Gastrocnemius medialis (tissue), 4 donors: ENCODE results near the gene CPXM1. TPM values are rescaled to one million over a fixed set of nuclear protein-coding genes. Genes with fewer than 3 reads are reported as not detected.

Experiments used
- ATAC-seq, 2 donors: fragments of 150-250 bp; one replicate each; pipeline ENCODE4 v1.9.1; 2016
- DNase-seq, 2 donors: peaks; one replicate each; pipeline ENCODE4 v3.0.0-alpha.2; 2019
- H3K27ac ChIP-seq, 4 donors: fragments of 200-600 bp; sonication (generic); 1 replicate in 1 of 4; 2 replicates in 3 of 4; pipeline ENCODE4 v1.5.1; 2016 to 2018; ENCODE audit warnings: mild to moderate bottlenecking in 2 of 4, moderate library complexity in 1 of 4
- H3K27me3 ChIP-seq, 3 donors: fragments of 200-600 bp; sonication (generic) in 2 of 3; 1 replicate in 1 of 3; 2 replicates in 2 of 3; pipeline versions ENCODE4 v1.5.1 to v1.6.0; 2016 to 2019; ENCODE audit warnings: mild to moderate bottlenecking in 1 of 3, moderate library complexity in 1 of 3
- H3K36me3 ChIP-seq, 2 donors: fragments of 200-600 bp; sonication (generic) in 1 of 2; one replicate each; pipeline ENCODE4 v1.5.1; 2017 to 2018
- H3K4me1 ChIP-seq, 2 donors: fragments of 200-600 bp; sonication (generic) in 1 of 2; one replicate each; pipeline ENCODE4 v1.5.1; 2016 to 2017; ENCODE audit warnings: mild to moderate bottlenecking in 2 of 2
- H3K4me3 ChIP-seq, 4 donors: fragments of 200-600 bp; sonication (generic) in 3 of 4; 1 replicate in 1 of 4; 2 replicates in 3 of 4; pipeline ENCODE4 v1.5.1; 2016 to 2019; ENCODE audit warnings: mild to moderate bottlenecking in 2 of 4
- H3K9me3 ChIP-seq, 3 donors: fragments of 200-600 bp; sonication (generic) in 2 of 3; 1 replicate in 1 of 3; 2 replicates in 2 of 3; pipeline ENCODE4 v1.5.1; 2016 to 2019
- POLR2A ChIP-seq, 2 donors: fragments of 450-650 bp; IDR thresholded peaks; one replicate each; pipeline ENCODE4 v1.6.1; 2017; ENCODE audit warnings: antibody characterized with exemption in 2 of 2, mild to moderate bottlenecking in 2 of 2, moderate library complexity in 2 of 2
- in situ Hi-C, 4 donors: fragments of 200-750 bp; cut with MboI; loops; one replicate each; pipeline versions ENCODE4 v1.15.0 to v1.8.0; 2017; ENCODE audit warnings: low sequenced_read_pairs in 4 of 4
- intact Hi-C: fragments of 100-400 bp; cut with DNase I; formaldehyde crosslinking; loops from one replicate; pipeline ENCODE4 v1.15.1; 2023; ENCODE audit warnings: low total_unique reads
- total RNA-seq, 4 donors: library from RNA; depleted of rRNA; stranded (reverse); fragments of >200 nt; gene quantifications; one replicate each; pipeline versions ENCODE4 v1.1.0 to v1.2.3, GENCODE V29; 2016
- TF ChIP-seq, protein P1 (sequence below), 5 experiments: fragments of 450-650 bp in 3 of 5; fragments of 200-600 bp in 2 of 5; sonication (generic) in 2 of 5; IDR thresholded peaks in 4 of 5; conservative IDR thresholded peaks in 1 of 5; 1 replicate in 4 of 5; 2 replicates in 1 of 5; pipeline ENCODE4 v1.5.1; 2016 to 2019; ENCODE audit warnings: antibody characterized with exemption in 5 of 5, mild to moderate bottlenecking in 3 of 5, moderate library complexity in 3 of 5

The CPXM1 gene
- total RNA-seq, 4 donors from 2014 or later: 0.46 to 1.6 (median 0.81) TPM; not detected in 1

DNA sequence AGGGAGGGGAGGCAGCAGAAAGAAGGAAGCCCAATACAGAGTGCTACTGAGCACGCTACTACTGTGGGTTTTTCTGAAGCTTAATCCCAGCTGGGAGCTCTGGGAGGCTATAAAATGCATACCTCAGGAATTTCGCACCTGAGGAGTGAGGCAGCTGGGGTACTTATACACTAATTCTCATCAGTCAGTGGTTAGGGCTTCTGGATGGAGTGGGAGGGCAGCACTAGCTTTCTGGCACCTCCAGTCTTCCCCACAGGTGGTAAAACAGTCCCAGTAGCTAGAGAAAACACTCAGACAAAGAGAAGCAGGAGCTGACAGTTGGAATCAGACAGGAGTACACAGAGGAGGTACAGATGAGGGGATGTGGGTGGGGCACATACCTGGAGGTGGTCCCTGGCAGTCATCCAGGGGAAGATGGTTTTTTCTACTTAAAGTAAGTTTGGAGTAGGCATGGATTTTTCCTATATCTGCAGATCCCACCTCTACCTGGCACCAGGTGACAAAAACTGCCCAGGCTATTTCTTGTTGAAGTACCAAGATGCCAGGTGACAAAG lies 37.8 kb downstream of the CPXM1 start:
- TF ChIP-seq, protein P1, sequence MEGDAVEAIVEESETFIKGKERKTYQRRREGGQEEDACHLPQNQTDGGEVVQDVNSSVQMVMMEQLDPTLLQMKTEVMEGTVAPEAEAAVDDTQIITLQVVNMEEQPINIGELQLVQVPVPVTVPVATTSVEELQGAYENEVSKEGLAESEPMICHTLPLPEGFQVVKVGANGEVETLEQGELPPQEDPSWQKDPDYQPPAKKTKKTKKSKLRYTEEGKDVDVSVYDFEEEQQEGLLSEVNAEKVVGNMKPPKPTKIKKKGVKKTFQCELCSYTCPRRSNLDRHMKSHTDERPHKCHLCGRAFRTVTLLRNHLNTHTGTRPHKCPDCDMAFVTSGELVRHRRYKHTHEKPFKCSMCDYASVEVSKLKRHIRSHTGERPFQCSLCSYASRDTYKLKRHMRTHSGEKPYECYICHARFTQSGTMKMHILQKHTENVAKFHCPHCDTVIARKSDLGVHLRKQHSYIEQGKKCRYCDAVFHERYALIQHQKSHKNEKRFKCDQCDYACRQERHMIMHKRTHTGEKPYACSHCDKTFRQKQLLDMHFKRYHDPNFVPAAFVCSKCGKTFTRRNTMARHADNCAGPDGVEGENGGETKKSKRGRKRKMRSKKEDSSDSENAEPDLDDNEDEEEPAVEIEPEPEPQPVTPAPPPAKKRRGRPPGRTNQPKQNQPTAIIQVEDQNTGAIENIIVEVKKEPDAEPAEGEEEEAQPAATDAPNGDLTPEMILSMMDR (IDR thresholded peaks at IDR 0.05 in 4 of 5, conservative IDR thresholded peaks at IDR 0.05 in 1 of 5): no peak
- no peak for TF ChIP-seq POLR2A (IDR thresholded peaks at IDR 0.05)
- no peaks in the 10 kb centered on the region for H3K4me1 ChIP-seq
- in situ Hi-C loops (no loop called here), intact Hi-C loops (no loop called here)
- no peak overlapping the region for H3K27ac ChIP-seq
- no peaks in the 10 kb centered on the region for H3K36me3 ChIP-seq
- no peaks in the 10 kb centered on the region for H3K9me3 ChIP-seq
- no peak overlapping the region for H3K4me3 ChIP-seq
- H3K27me3 ChIP-seq: peaks cover 14 to 22% (median 18%) of the 10 kb centered on the region in 3 donors
- DNase-seq (no peak), ATAC-seq (no peak)

DNA sequence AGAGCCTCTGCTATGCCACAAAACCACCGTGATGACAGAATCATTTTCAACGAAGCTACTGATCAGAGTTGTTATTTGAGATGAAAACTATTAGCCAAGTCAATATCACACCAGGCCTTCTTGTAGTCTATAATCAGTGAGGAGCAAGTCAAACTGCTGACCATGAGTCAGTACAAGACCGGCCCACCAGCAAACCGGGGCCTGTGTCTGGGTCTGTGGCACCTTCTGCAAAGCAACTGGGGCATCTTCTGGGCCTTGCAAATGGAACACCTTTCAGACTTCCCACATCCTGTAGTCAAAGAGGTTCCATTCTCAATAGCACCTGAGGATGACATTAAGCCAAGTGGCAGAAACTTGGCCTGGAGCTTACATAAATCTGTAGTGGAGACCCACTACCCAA lies 38.5 kb downstream of the CPXM1 start:
- TF ChIP-seq, protein P1 (IDR thresholded peaks at IDR 0.05 in 4 of 5, conservative IDR thresholded peaks at IDR 0.05 in 1 of 5): no peak
- TF ChIP-seq POLR2A (IDR thresholded peaks at IDR 0.05): no peak
- H3K27me3 ChIP-seq: peaks cover 11 to 26% (median 20%) of the 10 kb centered on the region in 3 donors
- intact Hi-C loops: no loop called here

DNA sequence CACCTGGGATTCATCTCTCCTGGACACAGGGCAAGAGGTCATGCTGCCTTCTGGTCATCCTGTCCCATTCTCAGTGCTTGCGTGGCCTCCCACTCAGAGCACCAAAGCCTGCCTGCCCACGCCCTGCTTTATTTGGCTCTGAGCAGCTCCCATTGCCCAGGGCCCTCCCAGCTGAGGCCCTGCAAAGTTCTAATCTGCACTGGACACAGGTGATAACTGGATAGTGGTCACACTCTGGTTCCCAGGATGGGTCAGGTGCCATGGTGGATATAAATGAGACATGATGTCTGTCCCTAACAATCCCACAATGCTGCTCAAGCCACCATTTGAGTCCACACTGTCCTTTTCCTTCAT lies 39.5 kb downstream of the CPXM1 start:
- Histone ChIP-seq H3K27ac (no peak overlapping the region), H3K4me1 (no peaks in the 10 kb centered on the region), H3K4me3 (no peak overlapping the region), H3K27me3 (peaks cover 15 to 27% (median 18%) of the 10 kb centered on the region in 3 donors), H3K36me3 (no peaks in the 10 kb centered on the region), H3K9me3 (no peaks in the 10 kb centered on the region)
- TF ChIP-seq, protein P1 (IDR thresholded peaks at IDR 0.05 in 4 of 5, conservative IDR thresholded peaks at IDR 0.05 in 1 of 5): no peak
- TF ChIP-seq POLR2A (IDR thresholded peaks at IDR 0.05): no peak
- ATAC-seq (no peak), DNase-seq (no peak)
- in situ Hi-C loops: no loop called here
- intact Hi-C loops: no loop called here

More for the DNA sequence above, 38.5 kb downstream of the CPXM1 start:
- Histone ChIP-seq H3K36me3 (no peaks in the 10 kb centered on the region), H3K9me3 (no peaks in the 10 kb centered on the region), H3K4me1 (no peaks in the 10 kb centered on the region), H3K4me3 (no peak overlapping the region), H3K27ac (no peak overlapping the region)
- in situ Hi-C loops: no loop called here
- ATAC-seq (no peak), DNase-seq (no peak)

GRCh38 chr20:2760297-2760951 lies 40.0 kb downstream of the CPXM1 start:
- no peaks in the 10 kb centered on the region for H3K4me1 ChIP-seq
- ATAC-seq: no peak
- DNase-seq: no peak
- H3K36me3 ChIP-seq: no peaks in the 10 kb centered on the region
- no peak overlapping the region for H3K27ac ChIP-seq
- H3K27me3 ChIP-seq: peaks cover 19 to 30% (median 21%) of the 10 kb centered on the region in 3 donors
- in situ Hi-C loops: no loop called here
- no peak overlapping the region for H3K4me3 ChIP-seq
- intact Hi-C loops: no loop called here
- no peaks in the 10 kb centered on the region for H3K9me3 ChIP-seq
- no peak for TF ChIP-seq POLR2A (IDR thresholded peaks at IDR 0.05)
- TF ChIP-seq, protein P1 (IDR thresholded peaks at IDR 0.05 in 4 of 5, conservative IDR thresholded peaks at IDR 0.05 in 1 of 5): no peak
